ENCODE measurements around the gene CNOT9.
A peak's percentile ranks its signal among the peaks of the same experiment; 100 is the strongest.
"Not testable (repeated sequence)": the region's sequence is repeated elsewhere in the genome, so short reads cannot be mapped to it uniquely, and the experiment has no call there.

The CNOT9 gene

GRCh38 chr2:218568190-218569037, at the start of gene CNOT9, which contains the start of gene USP37:
CNOT9 (plus strand) TSS chr2:218568839; CDS start chr2:218568955, 116 bp downstream.
USP37 (minus strand) TSS chr2:218568351; CDS start chr2:218558653, 9,698 bp downstream.
- DNase-seq, result peak; percentile 98

GRCh38 chr2:218518876-218519275, 49.8 kb upstream of the CNOT9 start:
- no peak for DNase-seq

- DNase-seq, result no peak
Observed at GRCh38 chr2:218523651-218524050, 45.0 kb upstream of the CNOT9 start.

GRCh38 chr2:218528409-218528808, 40.2 kb upstream of the CNOT9 start:
- DNase-seq, result not testable (repeated sequence)

GRCh38 chr2:218529990-218530389, 38.6 kb upstream of the CNOT9 start:
- no peak for DNase-seq

- DNase-seq, result no peak
Observed at GRCh38 chr2:218536804-218537494, 31.7 kb upstream of the CNOT9 start.

GRCh38 chr2:218540015-218540414, 28.6 kb upstream of the CNOT9 start:
- DNase-seq, result no peak

- no peak for DNase-seq
Observed at GRCh38 chr2:218546012-218546411, 22.6 kb upstream of the CNOT9 start.

GRCh38 chr2:218547511-218547910, 21.1 kb upstream of the CNOT9 start:
- no peak for DNase-seq

- DNase-seq, result peak; percentile 23
Observed at GRCh38 chr2:218547978-218548377, 20.7 kb upstream of the CNOT9 start.

- not testable (repeated sequence) for DNase-seq
Observed at GRCh38 chr2:218554225-218554624, 14.4 kb upstream of the CNOT9 start.

GRCh38 chr2:218555527-218555926, 13.1 kb upstream of the CNOT9 start:
- no peak for DNase-seq

- peak; percentile 68 for DNase-seq
Observed at GRCh38 chr2:218557941-218558340, 10.7 kb upstream of the CNOT9 start.

- DNase-seq, result no peak
Observed at GRCh38 chr2:218558986-218559385, 9.7 kb upstream of the CNOT9 start.

- DNase-seq, result no peak
Observed at GRCh38 chr2:218564056-218564455, 4.6 kb upstream of the CNOT9 start.

GRCh38 chr2:218566296-218566695, 2.3 kb upstream of the CNOT9 start:
- peak; percentile 60 for DNase-seq

- DNase-seq, result no peak
Observed at GRCh38 chr2:218567797-218568189, 846 bp upstream of the CNOT9 start.

- peak; percentile 53 for DNase-seq
Observed at GRCh38 chr2:218569038-218569431, 396 bp downstream of the CNOT9 start.

- DNase-seq, result peak; percentile 37
Observed at GRCh38 chr2:218569661-218570500, 1.2 kb downstream of the CNOT9 start.

GRCh38 chr2:218570850-218571249, 2.2 kb downstream of the CNOT9 start:
- DNase-seq, result no peak

- no peak for DNase-seq
Observed at GRCh38 chr2:218576854-218577253, 8.2 kb downstream of the CNOT9 start.

GRCh38 chr2:218577482-218578220, 9.0 kb downstream of the CNOT9 start:
- DNase-seq, result no peak

Data from MV-4-11 (cell line).